C4-2B (cell line): ENCODE data around the gene TSPO2.
"Not testable (repeated sequence)": the region's sequence is repeated elsewhere in the genome, so short reads cannot be mapped to it uniquely, and the experiment has no call there.

ENCODE experiments used
- CTCF ChIP-seq: fragments of 450-650 bp; conservative IDR thresholded peaks from 2 replicates; pipeline ENCODE4 v1.5.1; 2017; ENCODE audit warnings: mild to moderate bottlenecking
- ZFX ChIP-seq: fragments of 450-650 bp; IDR thresholded peaks from 2 replicates; pipeline ENCODE4 v1.6.1; 2017

DNA sequence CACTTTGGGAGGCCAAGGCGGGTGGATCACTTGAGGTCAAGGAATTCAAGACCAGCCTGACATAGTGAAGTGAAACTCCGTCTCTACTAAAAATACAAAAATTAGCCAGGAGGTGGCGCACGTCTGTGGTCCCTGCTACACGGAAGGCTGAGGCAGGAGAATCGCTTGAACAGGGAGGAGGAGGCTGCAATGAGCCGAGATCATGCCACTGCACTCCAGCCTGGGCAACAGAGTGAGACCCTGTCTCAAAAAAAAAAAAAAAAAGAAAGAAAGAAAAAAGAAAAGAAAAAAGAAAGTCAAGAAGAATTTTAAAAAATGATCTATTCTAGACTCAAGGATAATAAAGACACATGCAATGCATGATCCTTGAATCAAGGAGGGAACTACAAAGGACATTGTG lies 36.0 kb upstream of the TSPO2 start:
- TF ChIP-seq CTCF: peak; percentile 87
- not testable (repeated sequence) for TF ChIP-seq ZFX
